Measurements from ENCODE around the gene SALL1.

DNA sequence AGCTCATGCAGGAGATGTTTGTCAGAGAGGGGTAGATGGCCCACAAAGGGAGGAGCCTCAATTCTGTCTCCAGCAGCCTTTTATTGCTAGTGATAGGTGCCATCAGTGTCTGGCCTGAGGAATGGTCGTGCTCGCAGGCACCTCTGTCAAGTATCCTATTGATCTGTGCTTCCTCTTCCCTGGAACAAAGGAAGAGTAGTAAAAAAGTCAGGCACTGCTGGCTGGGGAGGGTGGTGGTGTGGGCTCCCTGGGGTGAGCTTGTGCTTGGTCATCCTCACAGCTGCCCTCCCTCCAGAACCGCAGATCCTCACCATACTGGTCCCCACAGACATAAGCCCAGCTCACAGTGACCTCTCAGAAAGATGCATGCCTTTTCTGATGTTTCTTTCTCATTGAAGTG lies 15.0 kb upstream of the SALL1 start:
- TF ChIP-seq, protein P1, sequence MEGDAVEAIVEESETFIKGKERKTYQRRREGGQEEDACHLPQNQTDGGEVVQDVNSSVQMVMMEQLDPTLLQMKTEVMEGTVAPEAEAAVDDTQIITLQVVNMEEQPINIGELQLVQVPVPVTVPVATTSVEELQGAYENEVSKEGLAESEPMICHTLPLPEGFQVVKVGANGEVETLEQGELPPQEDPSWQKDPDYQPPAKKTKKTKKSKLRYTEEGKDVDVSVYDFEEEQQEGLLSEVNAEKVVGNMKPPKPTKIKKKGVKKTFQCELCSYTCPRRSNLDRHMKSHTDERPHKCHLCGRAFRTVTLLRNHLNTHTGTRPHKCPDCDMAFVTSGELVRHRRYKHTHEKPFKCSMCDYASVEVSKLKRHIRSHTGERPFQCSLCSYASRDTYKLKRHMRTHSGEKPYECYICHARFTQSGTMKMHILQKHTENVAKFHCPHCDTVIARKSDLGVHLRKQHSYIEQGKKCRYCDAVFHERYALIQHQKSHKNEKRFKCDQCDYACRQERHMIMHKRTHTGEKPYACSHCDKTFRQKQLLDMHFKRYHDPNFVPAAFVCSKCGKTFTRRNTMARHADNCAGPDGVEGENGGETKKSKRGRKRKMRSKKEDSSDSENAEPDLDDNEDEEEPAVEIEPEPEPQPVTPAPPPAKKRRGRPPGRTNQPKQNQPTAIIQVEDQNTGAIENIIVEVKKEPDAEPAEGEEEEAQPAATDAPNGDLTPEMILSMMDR (optimal IDR thresholded peaks at IDR 0.05 in 1 of 3, IDR thresholded peaks at IDR 0.05 in 1 of 3, conservative IDR thresholded peaks at IDR 0.05 in 1 of 3; ENCODE audit: extremely low read depth in 1 of 3, insufficient read depth in 2 of 3, low read length in 3 of 3), result no peak
- TF ChIP-seq EZH2 (IDR thresholded peaks at IDR 0.05; ENCODE audit: low read length), result no peak
